ENCODE data around the gene PALB2. TPM values are rescaled to one million over a fixed set of nuclear protein-coding genes. Genes with fewer than 3 reads are reported as not detected.
A peak's percentile ranks its signal among the peaks of the same experiment; 100 is the strongest.

The PALB2 gene
- total and polyA plus RNA-seq, 2 experiments from 2014 or later, result 4.5 to 6.6 TPM

DNA sequence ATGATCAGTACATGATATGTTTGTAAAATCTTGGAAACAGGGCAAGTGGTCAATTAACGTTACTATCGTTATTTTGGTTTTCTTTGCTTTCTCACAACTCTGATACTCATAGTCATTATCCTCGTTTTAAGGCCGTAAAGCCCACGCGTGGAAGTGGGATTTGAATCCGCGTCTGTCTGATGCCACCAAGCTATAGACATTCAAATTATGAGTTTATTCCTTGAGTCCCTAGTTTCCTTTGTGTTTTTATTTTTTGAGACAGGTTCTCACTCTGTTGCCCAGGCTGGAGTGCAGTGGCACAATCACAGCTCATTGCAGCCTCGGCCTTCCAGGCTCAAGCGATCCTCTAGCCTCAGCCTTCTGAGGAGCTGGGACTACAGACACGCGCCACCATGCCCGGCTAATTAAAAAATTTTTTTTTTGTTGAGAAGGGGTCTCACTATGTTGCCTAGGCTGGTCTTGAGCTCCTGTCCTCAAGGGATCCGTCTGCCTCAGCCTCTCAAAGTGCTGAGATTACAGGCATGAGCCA is 1.2 kb upstream of the PALB2 start:
- Histone ChIP-seq H3K4me3 (peak overlapping the region; percentile 67), H3K4me1 (ENCODE audit: insufficient read depth) (no peaks in the 10 kb centered on the region), H2AFZ (no peak overlapping the region), H3K27me3 (no peaks in the 10 kb centered on the region), H3K4me2 (peak overlapping the region; percentile 80), H3K9me3 (ENCODE audit: low read depth) (no peaks in the 10 kb centered on the region), H3K36me3 (replicated peaks; ENCODE audit: insufficient read depth, low read depth) (no peaks in the 10 kb centered on the region), H3K9me2 (replicated peaks; ENCODE audit: insufficient read depth) (no peaks in the 10 kb centered on the region), H4K20me1 (ENCODE audit: insufficient read depth, poor library complexity, severe bottlenecking) (no peaks in the 10 kb centered on the region), H3K79me2 (peaks cover 38% of the 10 kb centered on the region), H3K27ac (peak overlapping the region; percentile 91)
- no peak for DNase-seq (ENCODE audit: low spot score)
- TF ChIP-seq, protein P1, sequence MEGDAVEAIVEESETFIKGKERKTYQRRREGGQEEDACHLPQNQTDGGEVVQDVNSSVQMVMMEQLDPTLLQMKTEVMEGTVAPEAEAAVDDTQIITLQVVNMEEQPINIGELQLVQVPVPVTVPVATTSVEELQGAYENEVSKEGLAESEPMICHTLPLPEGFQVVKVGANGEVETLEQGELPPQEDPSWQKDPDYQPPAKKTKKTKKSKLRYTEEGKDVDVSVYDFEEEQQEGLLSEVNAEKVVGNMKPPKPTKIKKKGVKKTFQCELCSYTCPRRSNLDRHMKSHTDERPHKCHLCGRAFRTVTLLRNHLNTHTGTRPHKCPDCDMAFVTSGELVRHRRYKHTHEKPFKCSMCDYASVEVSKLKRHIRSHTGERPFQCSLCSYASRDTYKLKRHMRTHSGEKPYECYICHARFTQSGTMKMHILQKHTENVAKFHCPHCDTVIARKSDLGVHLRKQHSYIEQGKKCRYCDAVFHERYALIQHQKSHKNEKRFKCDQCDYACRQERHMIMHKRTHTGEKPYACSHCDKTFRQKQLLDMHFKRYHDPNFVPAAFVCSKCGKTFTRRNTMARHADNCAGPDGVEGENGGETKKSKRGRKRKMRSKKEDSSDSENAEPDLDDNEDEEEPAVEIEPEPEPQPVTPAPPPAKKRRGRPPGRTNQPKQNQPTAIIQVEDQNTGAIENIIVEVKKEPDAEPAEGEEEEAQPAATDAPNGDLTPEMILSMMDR (IDR thresholded peaks at IDR 0.05; ENCODE audit: poor library complexity), result no peak
- TF ChIP-seq EZH2 (IDR thresholded peaks at IDR 0.05; ENCODE audit: borderline replicate concordance) (no peak), EZH2phosphoT487 (IDR thresholded peaks at IDR 0.05; ENCODE audit: low read depth, severe bottlenecking, unreplicated experiment) (no peak)
- WGBS (ENCODE audit: low lambda C conversion rate, missing lambda C conversion rate), result 86% methylated on average over 14 of the region's 14 CpGs

DNA sequence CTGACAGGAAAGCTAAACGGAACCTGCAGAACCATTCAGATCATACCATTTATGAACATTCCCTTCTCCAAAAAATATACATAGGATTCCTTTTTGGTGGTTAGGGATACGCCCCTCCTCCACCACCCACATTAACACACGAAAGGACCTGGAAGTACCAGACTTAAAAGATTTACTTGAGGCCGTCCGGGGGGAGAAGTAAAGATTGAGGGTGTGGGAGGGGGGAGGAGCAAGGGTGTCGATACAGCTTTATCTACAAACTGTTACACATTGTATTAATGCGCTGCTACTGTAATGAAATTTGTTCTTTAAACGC is 537 bp downstream of the PALB2 start:
- H4K20me1 ChIP-seq (ENCODE audit: insufficient read depth, poor library complexity, severe bottlenecking), result no peaks in the 10 kb centered on the region
- H3K27ac ChIP-seq, result peak overlapping the region; percentile 91
- H3K9me2 ChIP-seq (replicated peaks; ENCODE audit: insufficient read depth), result no peaks in the 10 kb centered on the region
- H3K79me2 ChIP-seq, result peaks cover 32% of the 10 kb centered on the region
- no peaks in the 10 kb centered on the region for H3K9me3 ChIP-seq (ENCODE audit: low read depth)
- no peaks in the 10 kb centered on the region for H3K36me3 ChIP-seq (replicated peaks; ENCODE audit: insufficient read depth, low read depth)
- H3K4me3 ChIP-seq, result peak overlapping the region; percentile 52
- no peak for TF ChIP-seq EZH2 (IDR thresholded peaks at IDR 0.05; ENCODE audit: borderline replicate concordance)
- TF ChIP-seq, protein P1 (IDR thresholded peaks at IDR 0.05; ENCODE audit: poor library complexity), result no peak
- no peak for TF ChIP-seq EZH2phosphoT487 (IDR thresholded peaks at IDR 0.05; ENCODE audit: low read depth, severe bottlenecking, unreplicated experiment)
- 34% methylated on average over 8 of the region's 8 CpGs for WGBS (ENCODE audit: low lambda C conversion rate, missing lambda C conversion rate)
- no peak for DNase-seq (ENCODE audit: low spot score)
- no peaks in the 10 kb centered on the region for H3K4me1 ChIP-seq (ENCODE audit: insufficient read depth)
- H3K27me3 ChIP-seq, result no peaks in the 10 kb centered on the region
- H2AFZ ChIP-seq, result peak overlapping the region; percentile 64
- H3K4me2 ChIP-seq, result peak overlapping the region; percentile 75

DNA sequence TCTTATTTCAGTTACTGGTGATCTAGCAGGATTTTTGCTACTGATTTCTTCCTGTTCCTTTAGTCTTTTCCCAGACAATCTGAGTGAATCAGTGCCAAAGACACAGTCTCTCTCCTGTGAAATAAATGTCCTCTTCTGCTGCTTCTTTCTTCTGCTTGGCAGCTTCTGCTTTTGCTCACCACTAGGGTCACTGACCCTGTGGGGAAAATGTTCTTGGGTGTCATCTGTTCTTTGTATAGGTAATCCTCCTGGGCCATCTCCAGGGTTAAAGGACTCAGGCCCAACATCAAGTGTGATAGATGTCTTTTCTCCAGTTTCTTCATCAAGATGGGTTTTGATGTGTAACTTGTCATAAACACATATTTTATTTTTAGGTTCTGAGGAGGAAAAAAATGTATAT is 5.2 kb downstream of the PALB2 start:
- no peak for DNase-seq (ENCODE audit: low spot score)
- Histone ChIP-seq H3K79me2 (peaks cover 4% of the 10 kb centered on the region), H3K9me2 (replicated peaks; ENCODE audit: insufficient read depth) (no peaks in the 10 kb centered on the region), H3K9me3 (ENCODE audit: low read depth) (no peaks in the 10 kb centered on the region), H2AFZ (no peak overlapping the region), H3K36me3 (replicated peaks; ENCODE audit: insufficient read depth, low read depth) (no peaks in the 10 kb centered on the region), H4K20me1 (ENCODE audit: insufficient read depth, poor library complexity, severe bottlenecking) (no peaks in the 10 kb centered on the region), H3K4me3 (no peak overlapping the region), H3K4me2 (no peak overlapping the region), H3K27ac (no peak overlapping the region), H3K4me1 (ENCODE audit: insufficient read depth) (no peaks in the 10 kb centered on the region), H3K27me3 (no peaks in the 10 kb centered on the region)
- TF ChIP-seq EZH2phosphoT487 (IDR thresholded peaks at IDR 0.05; ENCODE audit: low read depth, severe bottlenecking, unreplicated experiment), result no peak
- TF ChIP-seq, protein P1 (IDR thresholded peaks at IDR 0.05; ENCODE audit: poor library complexity), result no peak
- TF ChIP-seq EZH2 (IDR thresholded peaks at IDR 0.05; ENCODE audit: borderline replicate concordance), result no peak
